ENCODE measurements around the gene NPFF.

GRCh38 chr12:53479331-53479730, 28.0 kb downstream of the NPFF start:
- TF ChIP-seq CTCF (IDR thresholded peaks at IDR 0.05) (no peak), POLR2A (IDR thresholded peaks at IDR 0.05) (no peak)
